HG03565 (cell line): ENCODE measurements around the gene NSDHL.
"Not testable (repeated sequence)": the region's sequence is repeated elsewhere in the genome, so short reads cannot be mapped to it uniquely, and the experiment has no call there.

Experiments
- ATAC-seq: cut with Tn5 transposase; IDR thresholded peaks from one replicate; pipeline ENCODE4 v1.9.1; 2021; ENCODE audit warnings: mild to moderate bottlenecking, moderate library complexity; ENCODE audit not compliant: unreplicated experiment

Gene NSDHL

DNA sequence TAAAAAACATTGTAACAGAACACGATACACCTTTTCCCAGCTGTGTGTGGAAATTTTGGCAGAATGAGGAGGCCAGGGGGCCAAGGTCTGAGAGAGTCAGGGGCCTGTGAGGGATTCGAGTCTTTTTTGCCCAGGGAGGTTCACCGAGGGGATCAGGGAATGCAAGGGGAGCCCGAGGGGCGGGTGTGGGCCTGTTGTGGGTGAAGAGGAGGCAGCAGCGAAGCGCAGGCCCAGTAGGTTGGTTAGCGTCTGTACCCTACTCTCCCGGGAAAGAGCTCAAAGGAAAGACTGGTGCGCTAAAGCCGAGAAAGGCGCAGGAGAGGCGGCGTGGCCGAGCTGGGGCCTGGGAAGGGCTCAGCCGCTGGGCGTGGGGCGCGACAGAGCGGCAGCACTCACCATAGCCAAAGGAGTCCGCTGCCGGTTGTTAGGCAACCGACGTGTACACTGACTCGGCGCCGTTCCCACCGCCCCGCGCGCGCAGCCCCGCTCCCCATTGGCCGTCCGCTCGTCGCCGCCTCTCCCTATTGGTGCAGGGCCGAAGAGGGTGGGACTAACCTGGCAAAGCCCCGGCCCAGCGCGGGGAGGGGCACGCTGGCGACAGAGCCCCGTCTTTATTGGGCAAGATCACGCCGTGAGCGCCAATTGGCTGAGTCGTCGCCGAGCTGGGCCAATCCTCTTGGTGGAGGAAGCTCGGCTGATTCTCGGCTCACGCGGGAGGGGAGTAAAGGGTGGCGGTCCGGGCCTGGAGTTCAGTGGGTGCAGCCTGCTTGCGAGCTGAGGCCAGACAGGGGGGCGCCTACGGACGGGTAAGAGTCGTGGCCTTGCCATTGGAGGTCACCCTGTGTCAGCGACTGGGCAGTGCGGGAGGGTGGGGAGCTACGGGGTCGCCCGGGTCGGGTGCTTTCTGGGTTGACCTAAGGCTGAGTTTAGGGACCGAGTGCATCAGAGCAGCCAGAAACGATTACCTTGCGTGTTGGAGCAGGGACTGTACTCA lies at the start of gene NSDHL, which contains the start of gene CETN2:
TSS of gene NSDHL (plus strand) at position 752 of the 994 bp plus-strand sequence. CDS start 15,262 bp downstream, outside the sequence.
TSS of gene CETN2 (minus strand) at position 446 of the 994 bp plus-strand sequence. CDS start at position 399, 47 bp downstream.
- peak; percentile 98 for ATAC-seq

DNA sequence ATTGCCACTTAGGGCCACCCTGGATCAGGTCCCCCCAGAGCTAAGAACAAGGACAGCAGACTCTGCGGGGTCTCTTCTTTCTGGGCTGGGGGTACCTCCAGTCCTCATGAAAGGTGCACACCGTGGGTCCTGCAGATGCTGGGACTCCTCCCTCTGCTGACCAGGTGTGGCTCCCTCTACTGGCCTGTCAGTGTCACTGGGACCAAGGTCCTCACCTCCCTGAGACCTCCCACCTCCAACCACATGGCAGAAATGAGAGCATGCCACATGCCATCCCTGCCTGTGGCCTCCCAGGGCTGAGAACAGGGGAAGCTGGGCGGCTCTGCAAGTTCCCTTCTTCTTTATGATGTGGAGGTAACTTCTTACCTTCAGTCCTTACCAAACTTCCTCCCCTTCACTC lies 43.8 kb upstream of the NSDHL start:
- ATAC-seq: peak; percentile 74

DNA sequence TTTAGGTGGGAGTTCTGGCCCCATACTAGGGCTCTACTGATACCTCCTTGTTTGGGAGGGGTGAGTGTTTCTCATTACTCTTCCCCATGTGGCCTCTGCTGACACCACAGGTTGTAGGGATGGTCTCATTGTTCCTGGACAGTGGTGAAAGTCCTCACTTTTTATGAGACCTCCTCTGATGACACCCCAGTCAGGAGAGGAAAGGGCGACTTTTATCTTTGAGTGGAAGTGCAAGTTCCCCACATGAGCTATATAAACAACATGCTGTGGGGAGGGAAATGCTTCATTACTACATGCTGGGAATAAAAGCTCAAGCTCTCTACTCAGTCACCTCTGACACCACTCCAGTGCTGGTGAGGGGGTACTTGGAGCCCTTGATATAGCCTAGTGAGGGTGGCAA lies 31.9 kb upstream of the NSDHL start:
- ATAC-seq: no peak

DNA sequence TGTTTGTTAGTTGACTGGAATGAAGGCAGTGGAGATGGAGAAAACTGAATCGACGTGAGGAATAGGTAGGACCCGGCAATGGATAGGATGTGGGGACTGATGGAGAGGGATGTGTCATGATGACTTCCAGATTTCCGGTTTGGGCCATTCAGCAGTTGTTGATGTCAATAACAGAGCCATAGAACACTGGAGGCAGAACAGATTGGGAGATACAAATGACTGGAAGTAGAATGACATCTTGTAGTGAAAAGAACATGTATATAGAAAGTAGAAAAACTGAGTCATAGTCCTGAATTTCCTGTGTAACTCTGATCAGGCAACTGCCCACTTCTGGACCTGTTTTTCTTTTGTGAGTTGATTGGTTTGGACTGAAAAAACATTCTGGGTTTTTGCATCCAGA lies 24.8 kb upstream of the NSDHL start:
- ATAC-seq: no peak

DNA sequence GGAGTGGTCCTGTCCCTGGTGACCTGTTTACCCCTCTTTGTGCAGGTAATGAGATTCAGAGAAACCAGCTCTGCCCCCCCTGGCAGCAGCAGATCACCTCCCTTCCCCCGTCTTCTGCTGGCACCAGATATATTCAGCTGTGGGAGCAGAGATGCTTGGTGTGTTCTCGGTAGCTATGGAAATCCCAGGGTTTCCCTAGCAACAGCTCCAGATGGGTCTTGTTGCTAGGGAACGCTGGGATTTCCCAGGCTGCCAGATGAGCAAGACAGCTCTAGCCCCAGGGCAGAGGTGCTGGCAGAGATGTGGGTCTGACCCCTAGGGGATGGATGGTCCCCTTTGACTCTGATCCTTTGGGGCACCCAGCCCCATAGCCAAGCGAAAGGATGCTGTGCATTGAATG lies 20.5 kb upstream of the NSDHL start:
- ATAC-seq: no peak

DNA sequence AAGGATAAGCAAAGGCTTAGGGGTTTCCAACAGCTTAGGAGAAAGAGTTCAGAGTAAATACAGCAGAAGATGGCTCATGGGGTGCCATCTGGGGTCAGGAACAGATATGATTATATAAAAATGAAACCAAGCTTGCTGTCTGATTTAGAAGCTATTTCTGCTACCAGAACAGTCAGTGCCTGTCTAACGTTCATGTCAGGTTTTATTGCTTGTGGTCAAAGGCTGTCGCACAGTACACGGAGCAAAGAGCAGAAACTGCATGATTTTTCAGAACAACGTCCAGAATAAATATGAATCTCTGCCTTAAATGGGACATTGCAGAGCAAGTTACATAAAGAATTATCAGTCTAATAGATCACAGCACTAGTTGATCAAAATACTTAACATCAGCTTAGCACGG lies 17.7 kb upstream of the NSDHL start:
- ATAC-seq: no peak

DNA sequence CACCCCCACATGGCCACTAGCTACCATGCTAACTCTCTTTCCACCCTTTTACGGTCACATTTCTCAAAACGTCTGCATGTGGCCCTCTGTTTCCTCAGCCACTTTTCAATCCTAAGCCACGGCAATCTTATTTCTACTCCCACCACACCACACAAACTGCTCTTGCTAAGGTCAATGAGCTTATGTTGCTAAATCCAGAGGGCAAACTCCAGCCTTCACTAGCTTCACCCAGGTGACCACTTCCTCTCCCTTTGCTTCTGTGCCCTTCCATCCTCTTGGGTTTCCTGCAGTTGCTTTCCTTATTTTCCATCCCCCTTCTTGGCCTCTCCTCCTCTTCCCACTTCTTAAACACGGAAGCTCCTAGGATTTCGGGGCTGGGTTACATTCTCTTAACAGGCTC lies 16.8 kb upstream of the NSDHL start:
- no peak for ATAC-seq

DNA sequence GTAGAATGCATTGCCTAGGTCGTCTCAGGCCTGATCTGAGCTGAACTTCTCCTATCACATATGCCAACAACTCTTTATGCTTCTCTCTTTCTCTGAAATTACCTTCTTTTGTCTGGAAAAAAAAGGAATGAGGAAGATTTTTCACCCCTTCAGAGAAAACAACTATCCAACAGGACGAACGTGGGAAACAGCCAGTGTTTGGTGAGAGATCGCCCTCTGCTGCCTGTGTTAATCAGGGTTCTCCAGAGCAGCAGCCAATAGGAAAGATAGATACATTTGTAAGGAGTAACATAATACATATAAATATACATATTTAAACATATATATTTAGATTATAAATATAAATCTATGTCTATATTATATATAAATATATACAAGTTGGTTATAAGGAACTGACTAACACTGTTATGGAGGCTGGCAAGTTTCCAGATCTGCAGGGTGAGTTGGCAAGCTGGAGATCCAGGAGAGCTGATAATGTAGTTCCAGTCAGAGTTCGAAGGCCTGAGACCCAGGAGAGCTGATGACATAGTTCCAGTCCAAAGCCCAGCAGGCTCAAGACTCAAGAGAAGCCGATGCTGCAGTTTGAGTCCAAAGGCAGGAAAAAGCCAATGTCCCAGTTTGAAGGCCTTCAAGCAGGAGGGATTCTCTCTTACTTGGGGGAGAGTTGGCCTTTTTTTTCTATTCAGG lies 13.6 kb upstream of the NSDHL start:
- ATAC-seq: no peak

DNA sequence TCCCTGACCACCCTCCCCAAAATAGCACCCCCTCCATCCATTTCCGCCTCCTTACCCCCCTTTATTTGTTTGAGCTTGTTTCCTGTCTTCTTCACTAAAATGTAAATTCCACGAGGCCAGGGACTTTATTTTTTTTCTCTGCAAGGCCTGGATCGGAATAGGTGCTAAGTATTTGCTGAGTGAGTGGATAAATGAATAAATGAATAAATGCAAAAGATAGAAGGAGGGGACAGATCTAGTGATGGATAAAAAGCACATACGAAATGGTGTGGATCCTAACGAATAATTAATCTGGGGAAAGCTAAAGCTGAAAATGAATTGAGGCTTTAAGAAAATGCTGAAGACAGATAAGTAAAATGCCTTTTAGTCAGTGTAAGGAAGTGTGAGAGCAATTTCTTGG lies 12.5 kb upstream of the NSDHL start:
- no peak for ATAC-seq

DNA sequence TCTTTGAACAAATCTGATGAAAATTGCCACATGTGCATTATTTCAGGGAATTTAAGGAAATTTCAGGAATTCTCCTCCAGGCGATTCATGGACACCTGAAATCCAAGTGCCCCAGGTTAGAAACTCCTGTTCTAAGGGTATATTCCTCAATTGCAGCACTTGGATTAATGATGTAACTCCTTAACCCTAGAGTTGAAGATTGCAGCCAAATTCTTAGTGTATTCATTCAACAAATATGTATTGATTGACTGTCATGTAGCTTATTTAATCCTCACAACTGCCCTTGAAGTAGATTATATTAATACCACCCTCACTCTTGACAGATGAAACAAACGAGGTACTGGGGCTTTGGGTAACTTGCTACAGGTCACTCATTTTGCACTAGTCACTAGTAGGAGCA lies 11.6 kb upstream of the NSDHL start:
- no peak for ATAC-seq

DNA sequence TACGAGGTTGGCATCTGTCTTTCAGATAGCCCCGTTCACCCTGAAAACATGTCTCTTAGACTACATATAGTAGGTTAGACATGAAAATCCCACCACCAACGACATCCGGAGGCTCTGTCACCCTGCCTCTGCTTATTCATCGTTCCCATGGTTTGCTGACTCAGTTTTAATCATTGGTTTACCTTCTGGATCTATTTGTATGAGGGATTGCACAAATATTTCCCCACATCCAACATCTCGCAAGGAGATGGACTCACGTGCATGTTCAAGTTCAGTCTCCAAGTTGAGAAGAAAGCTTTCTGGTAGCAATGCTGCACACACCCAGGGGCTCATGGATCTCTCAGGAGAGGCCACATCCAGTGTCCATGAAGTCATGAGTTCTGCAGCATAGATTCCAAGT lies 11.1 kb upstream of the NSDHL start:
- no peak for ATAC-seq

DNA sequence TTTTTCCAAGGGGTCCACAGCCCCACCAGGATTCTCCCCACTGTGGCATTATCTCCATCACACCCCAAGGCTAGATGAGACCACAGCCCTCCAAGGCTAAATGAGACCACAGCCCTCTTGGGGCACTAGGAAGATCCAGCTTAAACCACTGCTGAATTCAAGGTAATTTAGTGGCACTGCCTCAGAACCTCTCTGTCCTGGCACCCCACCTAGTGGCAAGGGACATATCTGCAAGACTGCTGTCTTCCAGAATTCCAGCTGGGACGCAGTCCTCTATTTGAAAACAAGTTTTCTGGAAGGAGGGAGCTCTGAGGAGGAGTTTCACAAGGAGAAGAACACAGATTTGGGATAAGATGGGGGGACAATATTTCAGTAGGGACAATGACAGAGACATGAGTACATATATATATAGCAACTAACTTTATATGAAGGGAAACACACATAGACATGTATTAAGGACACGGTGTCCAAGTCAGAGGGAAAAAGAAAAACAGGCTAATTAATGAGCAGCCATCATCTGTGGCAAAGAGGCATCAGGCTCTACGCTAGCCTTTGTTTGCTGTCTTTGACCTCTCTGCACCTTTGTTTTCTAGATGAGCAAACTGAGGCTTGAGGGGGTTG lies 9.6 kb upstream of the NSDHL start:
- ATAC-seq: no peak

DNA sequence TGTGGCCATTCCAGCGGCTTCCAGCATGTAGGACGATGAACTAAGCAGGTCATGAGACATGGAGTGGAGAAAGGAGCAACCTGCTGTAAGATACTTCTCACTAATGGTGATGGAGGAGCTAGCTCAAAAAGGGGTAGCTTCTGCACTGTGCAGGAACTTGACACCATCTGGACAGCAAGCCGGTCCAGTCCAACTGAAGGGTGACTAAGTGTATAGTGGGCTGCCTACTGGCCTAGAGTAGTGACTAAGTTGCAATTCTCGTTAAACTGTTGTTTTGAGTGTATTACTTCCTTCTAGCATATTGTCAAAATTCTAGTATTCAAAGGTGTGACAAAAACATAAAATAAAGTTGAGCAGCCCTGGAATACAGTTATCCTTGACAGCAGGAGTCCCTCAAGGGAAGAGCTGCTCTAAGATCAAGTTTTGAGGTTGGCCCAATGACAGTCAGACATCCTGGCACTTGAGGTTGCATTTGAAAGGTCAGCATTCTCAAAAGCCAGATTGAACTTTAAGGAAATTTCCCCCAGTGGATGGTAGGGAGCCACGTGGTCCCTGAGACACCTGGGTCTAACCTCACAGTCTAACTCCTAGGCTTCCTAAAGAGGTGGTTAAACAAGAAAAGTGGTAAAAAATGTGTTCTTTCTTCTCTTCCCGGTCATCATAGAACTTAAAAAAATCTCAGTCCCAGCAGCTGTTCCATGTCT lies 8.3 kb upstream of the NSDHL start:
- no peak for ATAC-seq

DNA sequence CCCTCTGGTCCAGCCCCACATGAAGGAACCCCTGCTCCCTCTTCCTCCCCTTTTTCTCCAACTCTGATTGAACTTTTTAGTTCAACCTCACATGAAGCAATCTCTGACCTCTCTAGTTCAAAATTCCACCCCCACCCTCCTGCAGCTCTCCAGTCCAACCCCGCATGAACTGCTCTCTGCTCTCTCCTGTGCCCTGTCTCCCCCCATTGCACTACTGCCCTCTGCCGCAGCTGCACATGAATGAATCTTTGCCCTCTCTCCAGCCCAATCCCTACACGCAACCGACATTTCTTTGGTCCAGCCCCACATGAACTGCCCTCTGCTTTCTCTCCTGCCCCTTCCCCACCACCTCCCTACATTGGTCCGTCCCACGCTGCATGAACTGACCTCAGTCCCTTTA lies 7.2 kb upstream of the NSDHL start:
- ATAC-seq: no peak

DNA sequence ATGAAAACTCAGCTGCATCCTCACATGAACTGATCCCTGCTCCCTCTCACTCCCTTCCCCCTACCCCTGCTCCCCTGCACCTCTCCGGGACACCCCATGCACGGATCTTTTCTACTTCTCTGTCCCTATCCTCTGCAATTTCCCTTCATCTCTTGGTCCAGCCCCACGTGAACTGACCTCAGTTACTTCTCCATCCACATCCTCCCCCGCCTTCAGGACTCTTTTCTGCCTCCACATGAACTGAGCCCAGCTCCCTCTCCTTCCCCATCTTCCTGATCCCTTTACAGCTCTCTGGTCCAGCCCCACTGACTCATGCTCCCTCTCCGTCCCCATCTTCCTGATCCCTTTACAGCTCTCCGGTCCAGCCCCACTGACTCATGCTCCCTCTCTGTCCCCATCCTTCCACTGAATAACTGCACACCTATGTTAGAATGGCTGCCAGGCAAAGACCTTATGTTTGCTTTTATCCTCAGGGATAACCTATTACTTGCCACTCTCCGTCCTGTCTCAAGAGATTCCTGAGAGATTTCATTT lies 6.0 kb upstream of the NSDHL start:
- ATAC-seq: no peak

DNA sequence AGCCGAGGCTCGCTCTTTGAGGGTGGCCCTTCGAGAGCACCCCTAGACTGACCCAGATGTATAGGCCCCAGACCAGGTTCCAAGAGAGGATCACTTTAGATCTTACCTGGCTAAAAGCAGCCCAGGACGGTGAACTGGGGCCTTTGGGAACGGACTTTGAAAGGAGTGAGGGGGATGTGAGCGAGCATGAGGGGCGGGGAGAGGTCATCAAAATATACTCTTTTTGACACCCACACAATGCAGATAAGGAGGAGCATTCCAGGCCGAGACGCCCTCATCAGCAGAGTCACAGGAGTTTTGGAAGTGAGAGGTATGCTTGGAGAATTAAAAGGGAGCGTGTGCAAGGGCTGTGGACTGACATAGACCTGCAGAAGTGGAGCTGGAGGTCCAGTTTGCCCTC lies 528 bp downstream of the NSDHL start:
- no peak for ATAC-seq

DNA sequence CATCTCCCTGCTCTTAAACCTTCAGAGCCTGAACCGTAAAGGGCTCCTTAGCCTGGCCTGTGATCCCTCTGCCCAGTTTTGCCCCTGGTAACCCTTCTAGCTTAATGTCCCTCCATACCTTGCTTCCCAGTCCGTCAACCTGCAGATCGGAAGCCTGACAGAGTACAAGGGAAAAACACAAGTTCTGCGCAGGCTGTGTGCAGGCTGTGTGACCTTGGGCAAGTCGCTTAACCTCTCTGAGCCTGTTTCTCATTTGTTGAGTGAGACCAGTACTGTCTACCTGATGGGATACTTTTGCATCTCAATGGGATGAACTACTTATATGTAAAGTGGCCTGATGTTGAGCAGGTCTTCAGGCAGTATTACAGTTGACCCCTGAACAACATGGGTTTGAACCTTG lies 1.7 kb downstream of the NSDHL start:
- ATAC-seq: no peak

DNA sequence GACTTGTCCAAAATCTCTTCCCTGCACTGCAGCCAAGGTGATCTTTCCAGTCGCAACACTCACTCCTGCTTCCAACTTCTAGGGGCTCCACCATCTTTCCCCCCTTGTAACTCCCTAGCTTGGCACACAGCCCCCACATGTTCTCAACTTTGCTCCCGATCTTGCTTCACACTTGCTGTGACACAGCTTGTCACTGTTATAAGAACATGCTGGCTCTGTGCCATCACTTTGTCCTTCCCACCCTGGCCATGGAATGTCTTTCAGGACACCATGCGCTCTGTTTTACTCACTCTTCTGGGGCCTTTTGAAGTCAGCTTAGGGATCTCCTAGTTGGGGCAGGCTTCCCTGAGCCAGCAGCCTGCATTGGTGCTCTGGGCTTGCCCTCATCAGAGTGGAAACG lies 2.5 kb downstream of the NSDHL start:
- ATAC-seq: no peak

DNA sequence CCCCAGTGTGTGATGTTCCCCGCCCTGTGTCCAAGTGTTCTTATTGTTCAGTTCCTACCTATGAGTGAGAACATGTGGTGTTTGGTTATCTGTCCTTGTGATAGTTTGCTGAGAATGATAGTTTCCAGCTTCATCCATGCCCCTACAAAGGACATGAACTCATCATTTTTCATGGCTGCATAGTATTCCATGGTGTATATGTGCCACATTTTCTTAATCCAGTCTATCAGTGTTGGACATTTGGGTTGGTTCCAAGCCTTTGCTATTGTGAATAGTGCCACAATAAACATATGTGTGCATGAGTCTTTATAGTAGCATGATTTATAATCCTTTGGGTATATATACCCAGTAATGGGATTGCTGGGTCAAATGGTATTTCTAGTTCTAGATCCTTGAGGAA lies 4.6 kb downstream of the NSDHL start:
- ATAC-seq: not testable (repeated sequence)

DNA sequence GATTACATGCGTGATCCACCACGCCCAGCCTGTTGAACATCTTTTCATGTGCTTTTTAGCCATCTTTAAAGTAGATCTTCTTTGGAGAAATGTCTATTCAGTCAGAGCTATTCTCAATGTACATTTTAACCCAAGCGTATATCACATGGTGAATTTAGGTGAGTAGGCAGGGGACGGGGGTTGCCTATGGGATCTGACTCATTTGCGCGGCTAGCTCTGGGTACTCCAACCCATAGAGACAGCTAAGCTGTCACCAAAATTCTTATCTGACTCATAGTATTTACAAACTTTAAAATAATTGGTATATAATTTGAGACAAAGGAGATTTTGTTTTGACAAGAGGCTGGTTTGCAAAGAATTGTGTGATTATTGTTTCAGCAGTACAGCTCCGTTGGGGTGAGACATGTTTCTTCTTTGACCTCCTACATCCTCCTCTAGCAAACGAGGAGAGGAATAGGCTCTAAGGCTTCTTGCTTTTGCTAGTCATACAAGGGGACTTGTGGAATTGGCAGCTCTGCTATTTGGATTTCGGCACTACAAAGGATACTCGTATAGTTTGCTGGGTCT lies 12.0 kb downstream of the NSDHL start:
- no peak for ATAC-seq
